ENCODE results near the gene PTRH1. TPM values are rescaled to one million over a fixed set of nuclear protein-coding genes. Genes with fewer than 3 reads are reported as not detected.

The PTRH1 gene
- total RNA-seq, 2 experiments from 2014 or later = 20.9 to 22.7 TPM

DNA sequence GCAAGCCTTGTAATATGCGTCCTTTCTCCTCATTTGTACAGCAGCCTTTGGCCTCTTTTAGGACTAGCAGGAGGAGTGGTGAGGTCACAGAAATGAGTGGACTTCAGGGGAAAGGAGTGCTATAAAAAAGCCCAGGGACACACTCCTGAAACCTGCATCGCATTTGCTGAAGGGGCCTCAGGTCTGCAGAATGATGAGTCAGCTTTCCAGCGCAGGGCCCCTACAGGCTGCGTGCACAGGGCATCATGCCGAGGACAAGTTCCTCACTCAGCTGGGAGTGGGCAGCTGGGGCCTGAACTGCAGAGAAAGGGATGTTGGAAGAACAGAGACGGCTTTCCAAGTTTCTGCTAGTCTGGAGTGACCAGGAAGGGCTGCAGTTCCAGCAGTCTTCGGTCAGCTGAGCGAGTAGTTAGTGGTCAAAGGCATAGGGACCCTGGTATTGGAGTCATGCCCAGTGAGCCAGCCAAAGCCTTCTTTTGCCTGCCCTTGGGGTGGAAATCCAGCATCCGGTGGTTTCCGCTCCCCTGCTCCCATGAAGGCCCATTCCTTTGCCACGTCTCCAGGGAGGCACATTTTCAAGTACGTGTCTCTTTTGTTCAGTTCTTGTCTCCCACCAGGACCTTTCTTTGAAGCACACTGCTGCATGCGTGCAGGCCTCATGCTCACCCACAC lies 26.0 kb downstream of the PTRH1 start:
- Mint-ChIP-seq H3K4me1 (ENCODE audit: low read depth) (no peaks in the 10 kb centered on the region), H3K27ac (no peak overlapping the region), H3K27me3 (no peaks in the 10 kb centered on the region), H3K4me3 (no peak overlapping the region), H3K36me3 (peaks cover 7% of the 10 kb centered on the region), H3K9me3 (no peaks in the 10 kb centered on the region)
- CTCF ChIA-PET = no interaction called here
- intact Hi-C loops (cut with micrococcal nuclease) = no loop called here
- DNase-seq = no peak
- POLR2A ChIA-PET = no interaction called here

DNA sequence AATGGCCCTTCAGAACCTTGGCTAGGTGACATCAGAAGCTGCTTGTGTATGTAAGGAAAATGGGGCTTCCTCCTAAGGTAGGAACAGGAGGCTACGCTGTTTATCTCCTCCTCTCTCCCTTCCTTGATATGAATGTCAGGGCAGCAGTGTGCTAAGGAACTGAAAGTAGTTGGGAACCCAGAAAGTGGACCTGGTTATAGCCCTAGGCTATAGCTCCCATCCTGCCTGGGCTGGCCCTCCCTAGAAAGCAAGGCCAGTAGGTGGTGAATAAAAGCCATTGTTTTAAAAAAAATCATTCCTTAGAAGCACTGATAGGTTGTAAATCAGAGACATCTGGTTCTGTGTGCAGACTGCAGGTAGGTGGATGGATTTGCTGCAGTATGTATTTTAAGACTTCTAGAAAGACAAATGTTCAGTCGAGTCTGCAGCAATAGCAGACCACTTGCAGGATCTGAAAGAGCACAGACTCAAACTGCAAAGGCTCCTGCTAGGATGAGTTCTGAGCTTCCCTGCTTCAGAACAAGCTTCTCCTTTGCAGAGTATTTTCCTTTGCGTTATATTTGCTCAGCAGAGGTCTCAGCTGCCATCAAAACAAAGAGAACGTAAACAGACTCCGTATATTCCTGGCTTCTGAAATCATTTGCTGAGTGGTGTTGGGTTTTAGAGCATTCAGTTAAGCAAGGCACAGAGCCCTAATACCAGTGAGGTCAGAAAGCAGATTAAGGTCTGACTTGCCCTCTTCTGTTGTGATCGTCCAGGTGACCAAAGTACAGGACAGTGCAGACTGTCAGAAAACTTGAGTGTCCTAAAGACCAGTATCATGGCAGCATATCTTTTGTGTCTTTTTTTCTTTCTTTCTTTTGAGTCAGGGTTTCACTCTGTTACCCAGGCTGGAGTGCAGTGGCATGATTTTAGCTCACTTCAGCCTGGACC lies 28.7 kb downstream of the PTRH1 start:
- H3K4me1 Mint-ChIP-seq (ENCODE audit: low read depth) = no peaks in the 10 kb centered on the region
- POLR2A ChIA-PET = no interaction called here
- no peaks in the 10 kb centered on the region for H3K27me3 Mint-ChIP-seq
- no peak for DNase-seq
- H3K9me3 Mint-ChIP-seq = no peaks in the 10 kb centered on the region
- no peaks in the 10 kb centered on the region for H3K36me3 Mint-ChIP-seq
- no peak overlapping the region for H3K27ac Mint-ChIP-seq
- intact Hi-C loops (cut with micrococcal nuclease) = no loop called here
- CTCF ChIA-PET = interaction anchor here (1.5 kb wide), 1 partner anchor 17 kb away, joined by 4 read pairs; no protein-coding TSS in a partner anchor
- no peak overlapping the region for H3K4me3 Mint-ChIP-seq

DNA sequence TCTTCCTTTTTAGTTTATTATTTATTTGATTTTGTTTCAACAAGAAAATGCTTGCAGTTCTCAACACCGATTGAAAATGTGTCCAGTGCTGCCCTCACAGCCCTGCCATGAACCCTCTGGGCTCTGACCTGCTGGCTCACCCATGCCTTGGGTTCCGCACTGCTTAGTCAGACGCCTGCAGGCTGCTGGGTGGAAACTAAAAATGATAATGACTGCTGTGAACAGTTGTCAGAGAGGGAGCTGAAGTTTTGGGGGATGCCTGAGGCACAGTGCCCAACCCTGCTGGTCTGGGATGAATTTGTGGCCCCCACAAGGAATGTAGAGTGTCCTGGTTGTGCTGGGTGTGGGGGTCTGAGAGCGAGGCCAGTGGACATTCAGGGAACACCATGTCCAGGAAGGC lies 30.9 kb downstream of the PTRH1 start:
- H3K27me3 Mint-ChIP-seq = no peaks in the 10 kb centered on the region
- CTCF ChIA-PET = interaction anchor here (0.7 kb wide), 1 partner anchor 162 kb away, joined by 5 read pairs; no protein-coding TSS in a partner anchor
- no peak overlapping the region for H3K27ac Mint-ChIP-seq
- no peak overlapping the region for H3K4me3 Mint-ChIP-seq
- POLR2A ChIA-PET = no interaction called here
- no peak for DNase-seq
- H3K36me3 Mint-ChIP-seq = peaks cover 4% of the 10 kb centered on the region
- intact Hi-C loops (cut with micrococcal nuclease) = no loop called here
- no peaks in the 10 kb centered on the region for H3K9me3 Mint-ChIP-seq
- no peaks in the 10 kb centered on the region for H3K4me1 Mint-ChIP-seq (ENCODE audit: low read depth)

DNA sequence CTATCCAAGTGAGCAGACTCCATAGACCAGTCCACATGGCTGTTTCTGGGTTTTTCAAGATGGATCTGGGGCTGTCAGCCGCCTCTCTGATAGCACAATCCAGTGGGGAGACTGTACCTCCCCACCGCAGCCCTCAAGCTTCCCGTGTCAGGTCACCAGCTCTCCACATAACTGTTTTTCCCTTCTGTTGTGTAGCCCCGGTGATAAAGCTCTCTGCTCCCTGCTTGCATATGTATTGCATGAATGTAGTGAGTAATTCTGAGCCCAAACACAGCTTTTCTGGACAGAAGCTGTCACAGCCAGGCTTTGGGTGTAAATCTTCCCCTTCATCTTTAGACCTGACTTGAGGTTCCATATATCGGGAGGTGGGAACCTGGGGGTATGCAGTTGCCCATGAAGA lies 31.7 kb downstream of the PTRH1 start:
- intact Hi-C loops (cut with micrococcal nuclease) = no loop called here
- no peaks in the 10 kb centered on the region for H3K27me3 Mint-ChIP-seq
- H3K4me1 Mint-ChIP-seq (ENCODE audit: low read depth) = no peaks in the 10 kb centered on the region
- peaks cover 4% of the 10 kb centered on the region for H3K36me3 Mint-ChIP-seq
- CTCF ChIA-PET = interaction anchor here (1.2 kb wide), 1 partner anchor 186 kb away, joined by 3 read pairs; no protein-coding TSS in a partner anchor
- DNase-seq = no peak
- no peak overlapping the region for H3K27ac Mint-ChIP-seq
- no peaks in the 10 kb centered on the region for H3K9me3 Mint-ChIP-seq
- no peak overlapping the region for H3K4me3 Mint-ChIP-seq
- POLR2A ChIA-PET = no interaction called here

DNA sequence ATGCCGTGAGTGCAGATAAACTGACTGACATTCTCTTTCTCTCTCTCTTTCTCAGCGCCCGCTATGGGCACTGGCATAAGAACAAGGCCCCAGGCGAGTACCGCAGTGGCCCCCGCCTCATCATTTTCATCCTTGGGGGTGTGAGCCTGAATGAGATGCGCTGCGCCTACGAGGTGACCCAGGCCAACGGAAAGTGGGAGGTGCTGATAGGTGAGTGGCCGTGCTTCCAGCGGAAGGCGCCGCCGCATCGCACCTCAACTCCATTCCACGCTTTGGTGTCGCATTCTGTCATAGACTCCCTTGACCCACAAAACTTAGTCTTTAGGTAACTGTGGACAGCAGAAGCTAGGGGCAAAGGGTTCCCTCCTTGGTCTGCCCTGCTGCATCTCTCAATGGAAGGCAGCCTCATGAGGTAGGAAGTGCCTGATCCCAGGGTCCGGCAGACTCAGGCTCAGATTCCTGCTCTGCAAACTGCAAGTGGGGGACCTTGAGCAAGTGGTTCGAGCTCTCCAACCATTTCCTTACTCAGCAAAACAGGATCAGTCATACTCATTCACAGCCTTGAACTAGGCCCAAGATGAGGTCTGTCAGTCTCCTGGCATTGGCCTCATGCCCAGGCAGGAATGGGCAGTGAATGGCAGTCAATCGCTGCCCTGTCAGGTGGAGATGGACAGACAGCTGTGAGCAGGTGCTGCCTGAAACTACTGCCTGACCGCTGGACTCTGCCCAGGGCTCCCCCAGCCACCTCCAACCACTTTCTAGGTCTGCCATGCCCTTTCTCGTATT lies 32.9 kb downstream of the PTRH1 start:
- peaks cover 4% of the 10 kb centered on the region for H3K36me3 Mint-ChIP-seq
- no peaks in the 10 kb centered on the region for H3K9me3 Mint-ChIP-seq
- ChIA-PET POLR2A (no interaction called here), CTCF (interaction anchor here (1.2 kb wide), 1 partner anchor 187 kb away, joined by 3 read pairs; no protein-coding TSS in a partner anchor)
- no peaks in the 10 kb centered on the region for H3K4me1 Mint-ChIP-seq (ENCODE audit: low read depth)
- intact Hi-C loops (cut with micrococcal nuclease) = no loop called here
- H3K27me3 Mint-ChIP-seq = no peaks in the 10 kb centered on the region
- no peak overlapping the region for H3K27ac Mint-ChIP-seq
- no peak for DNase-seq
- no peak overlapping the region for H3K4me3 Mint-ChIP-seq

DNA sequence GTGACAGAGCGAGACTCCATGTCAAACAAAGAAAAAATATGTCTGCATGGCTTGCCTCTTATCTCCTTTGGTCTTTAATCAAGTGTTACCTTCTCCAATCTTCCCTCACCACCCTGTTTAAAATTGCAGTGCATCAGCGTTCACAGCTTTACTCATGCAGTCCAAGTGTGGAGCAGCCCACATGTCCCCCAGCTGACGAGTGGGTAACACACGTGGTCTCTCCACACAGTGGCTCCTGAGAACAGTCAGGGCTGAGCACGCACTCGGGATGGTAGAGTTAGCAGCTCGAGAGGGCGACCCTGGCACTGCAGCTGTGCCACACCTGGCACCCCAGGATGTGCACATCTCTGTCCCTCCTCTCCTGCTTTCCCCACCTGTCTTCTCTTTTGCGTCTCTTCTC lies 34.6 kb downstream of the PTRH1 start:
- POLR2A ChIA-PET = no interaction called here
- Mint-ChIP-seq H3K9me3 (no peaks in the 10 kb centered on the region), H3K27me3 (no peaks in the 10 kb centered on the region), H3K4me3 (no peak overlapping the region), H3K4me1 (ENCODE audit: low read depth) (no peaks in the 10 kb centered on the region), H3K27ac (no peak overlapping the region), H3K36me3 (peaks cover 4% of the 10 kb centered on the region)
- DNase-seq = no peak
- CTCF ChIA-PET = no interaction called here
- intact Hi-C loops (cut with micrococcal nuclease) = no loop called here

DNA sequence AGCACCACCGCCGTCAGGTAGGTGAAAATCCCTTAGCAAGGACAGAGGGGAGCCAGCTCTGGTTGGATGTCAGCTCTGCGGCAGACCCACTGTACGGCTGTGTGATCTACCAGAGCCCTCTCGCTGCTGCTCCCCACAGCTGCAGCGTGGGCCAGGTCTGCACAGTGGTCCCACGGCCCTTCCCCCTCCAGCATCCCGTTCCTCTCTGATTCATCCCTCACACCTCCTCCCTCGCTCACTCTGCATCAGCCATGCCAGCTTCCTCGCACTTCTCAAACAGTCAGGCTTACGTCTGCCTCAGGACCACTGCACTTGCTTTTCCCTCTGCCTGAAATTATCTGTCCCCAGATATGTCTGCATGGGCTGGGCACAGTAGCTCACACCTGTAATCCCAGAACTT lies 35.2 kb downstream of the PTRH1 start:
- ChIA-PET CTCF (interaction anchor here (0.5 kb wide), 1 partner anchor 24 kb away, joined by 3 read pairs; no protein-coding TSS in a partner anchor), POLR2A (no interaction called here)
- Mint-ChIP-seq H3K4me1 (ENCODE audit: low read depth) (no peaks in the 10 kb centered on the region), H3K27me3 (no peaks in the 10 kb centered on the region), H3K9me3 (no peaks in the 10 kb centered on the region), H3K27ac (no peak overlapping the region), H3K36me3 (peaks cover 4% of the 10 kb centered on the region), H3K4me3 (no peak overlapping the region)
- intact Hi-C loops (cut with micrococcal nuclease) = no loop called here
- no peak for DNase-seq

DNA sequence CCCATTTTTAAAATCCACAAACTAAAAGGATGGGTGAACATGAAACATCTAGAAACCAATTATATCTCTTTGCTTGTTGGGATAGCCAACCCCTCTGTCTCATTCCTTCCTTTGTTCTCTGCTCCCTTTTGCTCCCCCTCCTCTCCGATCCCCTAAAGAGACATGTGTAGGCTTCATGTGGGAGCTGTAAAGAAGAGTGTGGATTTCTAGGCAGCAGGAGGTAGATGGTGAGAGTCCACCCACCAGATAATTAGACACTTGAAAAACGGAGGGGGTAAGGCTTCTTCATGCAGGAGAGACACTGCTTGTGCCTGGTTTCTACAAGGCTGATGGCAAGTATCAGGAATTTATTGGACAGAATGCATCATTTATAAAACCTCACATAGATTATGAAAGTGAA lies 36.0 kb downstream of the PTRH1 start:
- CTCF ChIA-PET = no interaction called here
- Mint-ChIP-seq H3K9me3 (no peaks in the 10 kb centered on the region), H3K27ac (no peak overlapping the region), H3K4me1 (ENCODE audit: low read depth) (no peaks in the 10 kb centered on the region), H3K4me3 (no peak overlapping the region), H3K27me3 (no peaks in the 10 kb centered on the region), H3K36me3 (peaks cover 4% of the 10 kb centered on the region)
- POLR2A ChIA-PET = no interaction called here
- no peak for DNase-seq
- intact Hi-C loops (cut with micrococcal nuclease) = no loop called here

DNA sequence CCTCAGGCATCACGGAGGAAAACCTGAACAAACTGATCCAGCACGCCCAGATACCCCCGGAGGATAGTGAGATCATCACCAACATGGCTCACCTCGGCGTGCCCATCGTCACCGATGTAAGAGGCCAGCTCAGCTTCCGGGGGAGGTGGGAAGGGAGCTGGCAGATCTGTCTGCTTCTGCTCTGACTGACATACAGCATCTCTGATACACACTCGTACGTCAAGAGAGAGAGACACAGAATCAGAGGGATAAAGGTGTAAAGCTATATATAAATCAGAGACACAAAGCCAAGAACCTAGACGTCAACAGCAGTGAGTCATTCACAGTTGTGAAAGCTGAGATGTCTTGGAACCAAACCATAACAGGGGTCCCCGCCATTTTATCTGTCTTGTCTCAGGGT lies 38.8 kb downstream of the PTRH1 start:
- intact Hi-C loops (cut with micrococcal nuclease) = no loop called here
- Mint-ChIP-seq H3K36me3 (peaks cover 6% of the 10 kb centered on the region), H3K9me3 (no peaks in the 10 kb centered on the region), H3K27ac (no peak overlapping the region), H3K4me3 (no peak overlapping the region), H3K4me1 (ENCODE audit: low read depth) (no peaks in the 10 kb centered on the region), H3K27me3 (no peaks in the 10 kb centered on the region)
- ChIA-PET POLR2A (no interaction called here), CTCF (no interaction called here)
- DNase-seq = no peak

DNA sequence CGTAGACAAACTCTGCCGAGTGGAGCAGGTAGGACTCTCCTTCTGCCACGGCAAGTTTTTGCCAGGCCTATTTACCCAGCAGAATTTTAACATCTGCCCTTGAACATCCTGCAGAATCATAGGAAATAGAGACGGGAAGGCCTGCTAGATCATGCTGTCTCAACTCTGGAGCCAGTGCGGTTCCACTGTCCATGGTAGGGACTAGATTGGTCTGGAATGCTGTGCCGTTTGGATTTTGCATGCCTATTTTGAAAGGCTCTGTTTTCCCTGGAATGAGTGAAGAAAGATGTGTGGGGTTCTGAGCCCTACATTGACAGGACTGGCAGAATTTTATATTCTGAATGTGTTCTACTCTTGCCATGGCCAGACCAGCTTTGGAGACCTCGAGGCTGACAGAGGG lies 42.2 kb downstream of the PTRH1 start:
- no peaks in the 10 kb centered on the region for H3K4me1 Mint-ChIP-seq (ENCODE audit: low read depth)
- H3K9me3 Mint-ChIP-seq = no peaks in the 10 kb centered on the region
- intact Hi-C loops (cut with micrococcal nuclease) = no loop called here
- no peak overlapping the region for H3K4me3 Mint-ChIP-seq
- no peak overlapping the region for H3K27ac Mint-ChIP-seq
- no peak for DNase-seq
- H3K27me3 Mint-ChIP-seq = no peaks in the 10 kb centered on the region
- CTCF ChIA-PET = no interaction called here
- POLR2A ChIA-PET = no interaction called here
- H3K36me3 Mint-ChIP-seq = peaks cover 2% of the 10 kb centered on the region

DNA sequence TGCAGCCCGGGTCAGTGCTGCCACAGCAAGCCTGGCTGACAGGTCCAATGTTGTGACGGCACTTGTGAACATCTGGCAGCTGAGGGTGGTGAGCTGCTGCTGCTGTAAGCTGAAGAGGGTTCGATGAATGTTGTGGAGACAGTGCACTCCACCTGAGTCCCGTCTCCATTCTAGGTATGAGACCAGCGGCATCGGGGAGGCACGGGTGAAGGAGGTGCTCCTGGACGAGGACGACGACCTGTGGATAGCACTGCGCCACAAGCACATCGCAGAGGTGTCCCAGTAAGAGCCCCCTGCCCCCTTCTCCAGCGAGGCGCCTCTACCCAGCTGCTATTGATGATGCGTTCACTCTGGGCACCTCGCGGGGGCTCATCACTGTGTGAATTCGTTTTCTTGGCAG lies 47.6 kb downstream of the PTRH1 start:
- intact Hi-C loops (cut with micrococcal nuclease) = no loop called here
- H3K9me3 Mint-ChIP-seq = no peaks in the 10 kb centered on the region
- H3K4me3 Mint-ChIP-seq = no peak overlapping the region
- no peaks in the 10 kb centered on the region for H3K27me3 Mint-ChIP-seq
- ChIA-PET CTCF (interaction anchor here (0.7 kb wide), 1 partner anchor 52 kb away, joined by 3 read pairs; no protein-coding TSS in a partner anchor), POLR2A (no interaction called here)
- no peak overlapping the region for H3K27ac Mint-ChIP-seq
- H3K36me3 Mint-ChIP-seq = no peaks in the 10 kb centered on the region
- no peaks in the 10 kb centered on the region for H3K4me1 Mint-ChIP-seq (ENCODE audit: low read depth)
- DNase-seq = no peak

DNA sequence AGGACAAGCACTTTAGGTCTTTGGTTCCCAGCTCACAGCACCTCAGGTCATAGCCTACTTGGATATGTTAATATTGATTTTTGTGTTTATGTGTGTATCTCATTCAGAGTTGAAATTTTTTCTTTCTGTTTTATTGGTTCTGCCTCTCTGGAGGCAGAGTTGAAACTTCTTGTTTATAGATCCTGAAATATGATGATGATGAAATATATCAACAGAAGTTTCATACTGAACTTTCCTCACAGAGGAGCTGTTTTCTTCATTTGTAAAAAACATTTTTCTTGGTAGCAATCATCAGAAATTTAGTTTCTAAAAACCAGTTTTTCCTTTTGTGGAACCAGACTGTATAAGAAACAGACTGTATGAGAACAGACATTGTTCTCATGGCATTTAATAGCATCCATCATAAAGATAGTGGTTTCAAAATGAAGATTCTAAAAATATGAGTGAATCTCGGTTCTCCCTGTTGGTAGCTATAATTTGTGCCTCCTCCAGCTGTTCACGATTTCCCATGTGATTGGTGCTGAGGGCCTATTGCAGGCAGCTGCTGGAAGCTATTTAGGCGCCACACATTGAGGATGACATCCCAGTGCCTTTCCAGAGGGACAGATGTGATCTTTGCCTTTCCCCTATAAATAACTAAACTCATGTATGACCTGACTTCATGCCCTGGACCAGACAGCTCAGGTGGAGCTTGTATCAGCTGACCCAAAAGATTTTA lies 48.2 kb downstream of the PTRH1 start:
- H3K9me3 Mint-ChIP-seq = no peaks in the 10 kb centered on the region
- intact Hi-C loops (cut with micrococcal nuclease) = no loop called here
- ChIA-PET POLR2A (no interaction called here), CTCF (no interaction called here)
- H3K36me3 Mint-ChIP-seq = no peaks in the 10 kb centered on the region
- no peaks in the 10 kb centered on the region for H3K4me1 Mint-ChIP-seq (ENCODE audit: low read depth)
- no peak overlapping the region for H3K4me3 Mint-ChIP-seq
- no peak for DNase-seq
- H3K27me3 Mint-ChIP-seq = no peaks in the 10 kb centered on the region
- no peak overlapping the region for H3K27ac Mint-ChIP-seq

Measured in activated CD4-positive, alpha-beta memory T cell treated with anti-CD3 and anti-CD28 coated beads for 36 hours (primary cell).